PFSK-1 (cell line): ENCODE data around the gene PPM1M.

Experiments
- FOXP2 ChIP-seq: optimal IDR thresholded peaks from 2 replicates; pipeline ENCODE3; 2011; ENCODE audit warnings: borderline replicate concordance, control low read depth, inconsistent platforms; ENCODE audit not compliant: insufficient read depth; ENCODE audit errors: extremely low read length, extremely low read depth
- POLR2AphosphoS5 ChIP-seq: IDR thresholded peaks from 2 replicates; pipeline ENCODE4 v1.6.1; 2012; ENCODE audit warnings: low read depth, mild to moderate bottlenecking, control low read depth, low read length, moderate library complexity
- SIN3A ChIP-seq: IDR thresholded peaks from 2 replicates; pipeline ENCODE4 v1.6.1; 2012; ENCODE audit warnings: mild to moderate bottlenecking, low read length, moderate library complexity, borderline replicate concordance; ENCODE audit not compliant: insufficient read depth
- TAF1 ChIP-seq: IDR thresholded peaks from 2 replicates; pipeline ENCODE4 v1.6.1; 2012; ENCODE audit warnings: low read length, control low read depth, borderline replicate concordance; ENCODE audit not compliant: insufficient read depth
- TF ChIP-seq, protein P1 (sequence below), 2 experiments: IDR thresholded peaks; 2 replicates each; pipeline versions ENCODE4 v1.6.1 to v1.8.0; 2011 to 2012; ENCODE audit warnings: low read depth in 2 of 2, low read length in 2 of 2, control low read depth in 1 of 2, inconsistent platforms in 1 of 2, mild to moderate bottlenecking in 1 of 2, moderate library complexity in 1 of 2; ENCODE audit not compliant: insufficient read depth in 1 of 2

The PPM1M gene

DNA sequence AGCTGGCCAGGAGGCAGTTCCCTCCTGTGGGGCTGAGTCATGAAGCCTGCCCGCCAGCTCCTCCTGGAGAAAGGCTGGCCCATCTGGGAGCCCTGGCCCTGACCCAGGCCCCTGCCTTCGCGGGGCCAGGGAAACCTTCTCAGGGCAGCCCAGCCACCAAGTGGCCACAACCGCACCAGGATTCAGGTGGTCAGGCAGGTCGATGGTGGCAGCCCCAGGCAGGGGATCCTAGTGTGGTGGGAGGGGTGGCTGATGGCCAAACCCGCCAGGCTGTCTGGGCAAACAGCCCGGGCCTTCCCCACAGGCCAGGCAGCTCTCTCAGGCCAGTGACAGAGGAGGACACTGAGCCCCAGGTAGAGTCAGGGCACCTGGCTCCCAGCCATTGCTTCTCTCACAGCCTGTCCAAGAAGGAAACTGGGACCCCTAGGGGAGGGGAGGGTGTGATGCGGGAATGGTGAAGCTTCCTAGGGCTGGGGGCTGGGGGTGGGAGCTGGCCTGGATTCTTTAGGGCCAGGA, 7.8 kb upstream of the PPM1M start:
- TF ChIP-seq, protein P1, sequence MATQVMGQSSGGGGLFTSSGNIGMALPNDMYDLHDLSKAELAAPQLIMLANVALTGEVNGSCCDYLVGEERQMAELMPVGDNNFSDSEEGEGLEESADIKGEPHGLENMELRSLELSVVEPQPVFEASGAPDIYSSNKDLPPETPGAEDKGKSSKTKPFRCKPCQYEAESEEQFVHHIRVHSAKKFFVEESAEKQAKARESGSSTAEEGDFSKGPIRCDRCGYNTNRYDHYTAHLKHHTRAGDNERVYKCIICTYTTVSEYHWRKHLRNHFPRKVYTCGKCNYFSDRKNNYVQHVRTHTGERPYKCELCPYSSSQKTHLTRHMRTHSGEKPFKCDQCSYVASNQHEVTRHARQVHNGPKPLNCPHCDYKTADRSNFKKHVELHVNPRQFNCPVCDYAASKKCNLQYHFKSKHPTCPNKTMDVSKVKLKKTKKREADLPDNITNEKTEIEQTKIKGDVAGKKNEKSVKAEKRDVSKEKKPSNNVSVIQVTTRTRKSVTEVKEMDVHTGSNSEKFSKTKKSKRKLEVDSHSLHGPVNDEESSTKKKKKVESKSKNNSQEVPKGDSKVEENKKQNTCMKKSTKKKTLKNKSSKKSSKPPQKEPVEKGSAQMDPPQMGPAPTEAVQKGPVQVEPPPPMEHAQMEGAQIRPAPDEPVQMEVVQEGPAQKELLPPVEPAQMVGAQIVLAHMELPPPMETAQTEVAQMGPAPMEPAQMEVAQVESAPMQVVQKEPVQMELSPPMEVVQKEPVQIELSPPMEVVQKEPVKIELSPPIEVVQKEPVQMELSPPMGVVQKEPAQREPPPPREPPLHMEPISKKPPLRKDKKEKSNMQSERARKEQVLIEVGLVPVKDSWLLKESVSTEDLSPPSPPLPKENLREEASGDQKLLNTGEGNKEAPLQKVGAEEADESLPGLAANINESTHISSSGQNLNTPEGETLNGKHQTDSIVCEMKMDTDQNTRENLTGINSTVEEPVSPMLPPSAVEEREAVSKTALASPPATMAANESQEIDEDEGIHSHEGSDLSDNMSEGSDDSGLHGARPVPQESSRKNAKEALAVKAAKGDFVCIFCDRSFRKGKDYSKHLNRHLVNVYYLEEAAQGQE (IDR thresholded peaks at IDR 0.05; ENCODE audit: insufficient read depth in 1 of 2, low read depth in 2 of 2, low read length in 2 of 2): no peak
- TF ChIP-seq TAF1: no peak
- TF ChIP-seq POLR2AphosphoS5: no peak
- no peak for TF ChIP-seq FOXP2
- no peak for TF ChIP-seq SIN3A

DNA sequence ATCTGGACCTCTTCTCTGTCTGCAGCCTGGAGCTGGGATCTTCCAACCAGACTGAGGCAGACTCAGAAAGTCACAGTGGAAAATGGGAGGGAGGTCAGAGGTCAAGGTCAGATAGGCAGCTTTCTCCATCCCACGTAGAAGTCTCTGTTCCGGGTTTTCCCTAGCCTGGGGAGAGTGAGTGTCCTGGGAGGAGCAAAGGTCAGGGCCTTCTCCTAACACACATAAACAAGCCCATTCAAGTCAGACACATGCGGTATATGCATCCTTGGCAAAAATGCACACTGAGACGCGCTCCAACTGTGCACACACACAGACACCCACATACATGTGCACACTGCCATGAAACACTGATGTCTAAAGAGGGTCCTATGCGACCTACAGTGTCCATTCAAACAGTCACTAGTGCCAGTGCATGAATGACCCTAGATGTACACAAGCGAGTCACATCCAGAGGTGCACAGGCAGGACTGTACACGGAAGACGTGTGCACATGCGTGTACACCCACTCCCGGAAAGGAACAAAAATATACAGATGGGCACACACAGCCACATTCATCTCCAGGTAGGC, 7.3 kb upstream of the PPM1M start:
- TF ChIP-seq POLR2AphosphoS5 (no peak), SIN3A (no peak), TAF1 (no peak), FOXP2 (no peak)
- TF ChIP-seq, protein P1 (IDR thresholded peaks at IDR 0.05; ENCODE audit: insufficient read depth in 1 of 2, low read depth in 2 of 2, low read length in 2 of 2): no peak

DNA sequence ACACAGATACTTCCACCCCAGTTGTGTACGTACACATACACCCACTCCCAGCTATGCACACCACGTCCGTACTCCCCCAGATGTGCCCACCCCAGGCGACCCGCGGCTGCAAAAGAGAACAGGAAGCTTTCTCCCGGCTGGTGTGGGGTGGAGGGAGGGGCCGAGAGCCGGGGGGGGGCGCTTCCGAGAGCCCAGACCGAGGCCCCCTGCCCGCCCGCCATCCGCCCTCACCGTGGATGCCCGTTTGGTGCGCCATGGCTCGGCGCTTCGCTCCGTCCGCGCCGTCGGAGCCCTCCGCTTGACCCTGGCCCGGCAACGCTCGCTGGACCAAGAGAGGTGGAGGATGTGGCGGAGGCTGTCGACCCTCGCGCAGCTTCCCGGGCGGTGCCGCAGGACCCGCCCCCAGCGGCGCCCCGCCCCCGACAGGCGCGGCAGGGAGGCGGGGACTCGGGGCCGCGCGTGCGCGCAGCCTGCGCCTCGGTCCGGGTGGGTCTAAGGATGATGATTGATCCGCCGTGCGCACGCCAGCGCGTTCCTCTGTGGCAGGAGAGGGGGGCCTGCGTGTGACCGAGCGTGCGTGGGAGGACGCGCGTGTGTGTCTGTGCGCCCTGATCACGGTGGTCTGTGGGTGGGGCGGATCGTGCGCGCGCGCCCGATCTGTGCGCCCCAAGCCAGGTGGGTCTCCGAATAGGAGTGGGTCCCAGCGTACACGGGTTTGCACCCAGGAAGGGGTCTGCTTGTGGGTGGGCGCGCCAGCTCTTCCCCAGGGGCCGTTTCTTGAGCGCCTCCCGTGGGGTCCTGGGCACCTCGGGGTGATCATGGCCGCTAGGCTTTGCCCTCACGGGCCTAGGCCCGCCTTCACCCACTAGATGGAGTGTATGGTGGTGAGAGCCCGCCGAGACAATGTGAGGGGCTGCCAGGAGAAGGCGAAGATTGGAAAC, 6.5 kb upstream of the PPM1M start, which contains the start of gene TWF2:
TWF2 (minus strand) TSS at position 398 of the 941 bp plus-strand sequence; CDS start at position 256, 142 bp downstream.
- TF ChIP-seq SIN3A: 0 out of 2 replicates have a peak, but pooled peaks have one; percentile 45
- TF ChIP-seq POLR2AphosphoS5: peak; percentile 72
- TF ChIP-seq TAF1: no peak; the same call in 1 of the 2 replicates
- TF ChIP-seq, protein P1 (IDR thresholded peaks at IDR 0.05; ENCODE audit: insufficient read depth in 1 of 2, low read depth in 2 of 2, low read length in 2 of 2): no peak
- no peak for TF ChIP-seq FOXP2

DNA sequence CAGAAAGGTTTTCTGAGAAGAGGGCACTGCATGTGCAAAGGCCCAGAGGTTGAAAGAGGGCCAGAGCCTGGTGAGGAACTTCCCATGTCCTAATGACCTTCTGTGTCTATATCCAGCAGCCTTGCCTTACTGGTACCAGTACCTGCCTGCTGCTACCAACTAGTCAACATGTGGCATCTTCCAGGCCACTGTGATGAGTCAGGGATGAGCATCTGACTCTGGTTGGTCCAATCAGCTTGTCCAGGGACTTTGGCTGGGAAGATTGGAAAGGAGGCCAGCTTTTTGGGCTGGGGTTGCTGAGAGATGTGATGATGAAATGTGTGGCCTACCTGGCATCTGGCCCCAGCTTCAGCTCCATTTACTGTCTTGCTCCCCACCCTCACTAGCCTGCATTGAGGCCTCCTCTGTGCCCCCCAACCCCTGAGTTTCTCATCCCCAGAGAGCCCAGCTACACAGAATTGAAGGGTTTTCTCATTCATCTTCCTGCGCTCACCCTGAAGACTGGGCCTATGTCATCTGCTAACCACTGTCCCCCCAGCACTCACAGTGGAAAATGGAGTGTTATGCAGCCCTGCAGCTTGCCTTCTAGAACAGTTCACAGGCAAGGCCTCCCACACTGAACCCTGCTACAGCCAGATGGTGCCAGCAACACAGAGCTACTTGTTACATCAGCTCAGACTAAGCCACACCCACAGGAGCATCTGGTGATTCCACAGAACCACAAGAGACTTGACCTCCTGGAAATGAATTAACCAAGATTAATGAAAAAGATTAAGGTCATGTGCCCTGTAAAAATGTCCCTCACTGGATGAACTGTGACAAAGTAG, 5.3 kb upstream of the PPM1M start:
- TF ChIP-seq SIN3A: no peak
- peak; percentile 46 for TF ChIP-seq POLR2AphosphoS5
- TF ChIP-seq, protein P1 (IDR thresholded peaks at IDR 0.05; ENCODE audit: insufficient read depth in 1 of 2, low read depth in 2 of 2, low read length in 2 of 2): no peak
- TF ChIP-seq FOXP2: no peak
